Pancreas (tissue), 8 donors: ENCODE data around the gene OR2M4. TPM values are rescaled to one million over a fixed set of nuclear protein-coding genes. Genes with fewer than 3 reads are reported as not detected.

Experiments used
- polyA plus RNA-seq, 2 donors: library from polyadenylated mRNA; stranded (reverse); fragments of 200-250 nt; gene quantifications; one replicate each; pipeline ENCODE4 v1.2.3, GENCODE V29; 2013
- total RNA-seq, 6 donors: library from RNA; stranded (reverse); fragmentation: NEBNext Ultra II Directional in 4 of 6; extraction: Animal tissue kit (Norgen Biotek cat#: 25700) in 4 of 6; gene quantifications; one replicate each; pipeline versions ENCODE4 v1.2.1 to v1.2.4, GENCODE V29; 2021 to 2023
- donor health status: healthy with polysubstance abuse.
- donor health status: DM: no; HTN: no; CAD: no; lungs with moderate emphysema.
- donor health status: DM: no; HTN: no; CAD: no.
- donor health status: Bipolar disorder and iron deficiency.
- donor health status: DM: yes; HTN: yes; CAD: no.
- donor health status: DM: no; HTN: no; CAD: no.
- donor health status: DM: no; HTN: no; CAD: no.
- donor health status: DM: yes; HTN: yes; CAD: no.

Gene OR2M4
- total and polyA plus RNA-seq, 8 donors = 0.02 TPM; not detected in 7

Other genes with a start within 250 kb of the OR2M4 start
- gene OR2L5, start 217.8 kb upstream of the OR2M4 start, total RNA-seq = not detected
- not detected for gene OR2L5, start 217.8 kb upstream of the OR2M4 start, polyA plus RNA-seq
- gene OR2L2, start 201.3 kb upstream of the OR2M4 start, total RNA-seq = under 1 TPM in 3 of 6 donors, not detected in 3; 0.03 to 0.06 (median 0.05) TPM
- gene OR2L2, start 201.3 kb upstream of the OR2M4 start, polyA plus RNA-seq = under 1 TPM in 1 of 2 donors, not detected in 1; 0.07 TPM
- not detected for gene OR2L3, start 184.6 kb upstream of the OR2M4 start, total RNA-seq
- gene OR2L3, start 184.6 kb upstream of the OR2M4 start, polyA plus RNA-seq = not detected
- not detected for gene OR2L13, start 136.2 kb upstream of the OR2M4 start, total RNA-seq
- gene OR2L13, start 136.2 kb upstream of the OR2M4 start, polyA plus RNA-seq = not detected
- not detected for gene OR2M5, start 86.3 kb upstream of the OR2M4 start, total RNA-seq
- not detected for gene OR2M5, start 86.3 kb upstream of the OR2M4 start, polyA plus RNA-seq
- not detected for gene OR2M2, start 56.6 kb upstream of the OR2M4 start, total RNA-seq
- gene OR2M2, start 56.6 kb upstream of the OR2M4 start, polyA plus RNA-seq = not detected
- gene OR2M3, start 34.2 kb upstream of the OR2M4 start, total RNA-seq = not detected
- under 1 TPM in 1 of 2 donors, not detected in 1; under 0.01 TPM for gene OR2M3, start 34.2 kb upstream of the OR2M4 start, polyA plus RNA-seq
- not detected for gene OR2T33, start 46.6 kb downstream of the OR2M4 start, total RNA-seq
- not detected for gene OR2T33, start 46.6 kb downstream of the OR2M4 start, polyA plus RNA-seq
- not detected for gene OR2T12, start 72.0 kb downstream of the OR2M4 start, total RNA-seq
- not detected for gene OR2T12, start 72.0 kb downstream of the OR2M4 start, polyA plus RNA-seq
- not detected for gene OR2M7, start 93.2 kb downstream of the OR2M4 start, total RNA-seq
- gene OR2M7, start 93.2 kb downstream of the OR2M4 start, polyA plus RNA-seq = not detected
- gene OR14C36, start 117.4 kb downstream of the OR2M4 start, total RNA-seq = not detected
- not detected for gene OR14C36, start 117.4 kb downstream of the OR2M4 start, polyA plus RNA-seq
- gene OR2T4, start 130.2 kb downstream of the OR2M4 start, total RNA-seq = not detected
- gene OR2T4, start 130.2 kb downstream of the OR2M4 start, polyA plus RNA-seq = not detected
- gene OR2T6, start 144.3 kb downstream of the OR2M4 start, total RNA-seq = not detected
- gene OR2T6, start 144.3 kb downstream of the OR2M4 start, polyA plus RNA-seq = not detected
- gene OR2T1, start 171.6 kb downstream of the OR2M4 start, total RNA-seq = not detected
- not detected for gene OR2T1, start 171.6 kb downstream of the OR2M4 start, polyA plus RNA-seq
- gene OR2T2, start 214.2 kb downstream of the OR2M4 start, total RNA-seq = under 1 TPM in 1 of 6 donors, not detected in 5; 0.06 TPM
- not detected for gene OR2T2, start 214.2 kb downstream of the OR2M4 start, polyA plus RNA-seq
- gene OR2T3, start 241.9 kb downstream of the OR2M4 start, total RNA-seq = not detected
- gene OR2T3, start 241.9 kb downstream of the OR2M4 start, polyA plus RNA-seq = not detected